ENCODE results near the gene IL16.
"Not testable (repeated sequence)": the region's sequence is repeated elsewhere in the genome, so short reads cannot be mapped to it uniquely, and the experiment has no call there.

Gene IL16

GRCh38 chr15:81346611-81347010 lies 149.9 kb downstream of the IL16 start:
- DNase-seq = no peak
- Histone ChIP-seq H3K4me3 (ENCODE audit: low read depth, low read length) (no peak overlapping the region), H3K36me3 (no peaks in the 10 kb centered on the region), H3K9me3 (no peaks in the 10 kb centered on the region; the same call in 1 of the 2 replicates), H3K4me1 (no peaks in the 10 kb centered on the region), H3K27me3 (0 out of 2 replicates have a peak, but pooled peaks cover 3% of the 10 kb centered on the region)
- TF ChIP-seq CTCF (IDR thresholded peaks at IDR 0.05; ENCODE audit: low read depth, low read length) = no peak

GRCh38 chr15:81347910-81348309 lies 151.2 kb downstream of the IL16 start:
- no peaks in the 10 kb centered on the region for H3K36me3 ChIP-seq
- H3K4me3 ChIP-seq (ENCODE audit: low read depth, low read length) = no peak overlapping the region
- TF ChIP-seq CTCF (IDR thresholded peaks at IDR 0.05; ENCODE audit: low read depth, low read length) = no peak
- no peaks in the 10 kb centered on the region for H3K4me1 ChIP-seq
- H3K27me3 ChIP-seq = no peaks in the 10 kb centered on the region
- H3K9me3 ChIP-seq = no peaks in the 10 kb centered on the region; the same call in 1 of the 2 replicates
- DNase-seq = no peak

- not testable (repeated sequence) for H3K9me3 ChIP-seq; DNase-seq; H3K4me3 ChIP-seq (ENCODE audit: low read depth, low read length); H3K36me3 ChIP-seq; H3K27me3 ChIP-seq; H3K4me1 ChIP-seq
Observed at GRCh38 chr15:81348691-81349090, 152.0 kb downstream of the IL16 start.

- H3K27me3 ChIP-seq = no peaks in the 10 kb centered on the region
- no peaks in the 10 kb centered on the region for H3K4me1 ChIP-seq
- no peak for DNase-seq
- H3K36me3 ChIP-seq = no peaks in the 10 kb centered on the region
- H3K9me3 ChIP-seq = no peaks in the 10 kb centered on the region; the same call in 1 of the 2 replicates
- H3K4me3 ChIP-seq (ENCODE audit: low read depth, low read length) = no peak overlapping the region
- no peak for TF ChIP-seq CTCF (IDR thresholded peaks at IDR 0.05; ENCODE audit: low read depth, low read length)
Observed at GRCh38 chr15:81349271-81349670, 152.6 kb downstream of the IL16 start.

DNA sequence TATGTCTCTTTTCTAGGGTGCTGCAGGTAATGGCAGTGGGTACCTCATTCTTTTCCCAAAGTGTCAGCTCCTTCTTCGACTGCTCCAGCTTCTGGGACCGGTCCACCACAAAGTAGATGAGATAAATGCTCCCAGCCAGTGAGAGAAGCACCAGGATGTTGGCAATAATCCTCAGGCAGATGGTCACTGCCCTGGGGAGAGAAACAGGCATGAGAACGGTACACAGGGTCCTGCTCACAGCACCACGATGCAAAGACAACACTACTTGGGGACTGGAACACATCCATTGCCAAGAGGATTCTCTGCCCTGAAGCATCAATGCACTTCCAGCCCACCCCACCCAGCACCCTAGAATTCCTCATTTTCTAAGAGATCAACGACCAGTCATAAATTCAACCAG lies 155.0 kb downstream of the IL16 start:
- no peak for TF ChIP-seq CTCF (IDR thresholded peaks at IDR 0.05; ENCODE audit: low read depth, low read length)
- H3K36me3 ChIP-seq = no peaks in the 10 kb centered on the region
- no peaks in the 10 kb centered on the region for H3K27me3 ChIP-seq
- no peaks in the 10 kb centered on the region for H3K9me3 ChIP-seq
- H3K4me3 ChIP-seq (ENCODE audit: low read depth, low read length) = no peak overlapping the region
- DNase-seq = no peak
- H3K4me1 ChIP-seq = no peaks in the 10 kb centered on the region

DNA sequence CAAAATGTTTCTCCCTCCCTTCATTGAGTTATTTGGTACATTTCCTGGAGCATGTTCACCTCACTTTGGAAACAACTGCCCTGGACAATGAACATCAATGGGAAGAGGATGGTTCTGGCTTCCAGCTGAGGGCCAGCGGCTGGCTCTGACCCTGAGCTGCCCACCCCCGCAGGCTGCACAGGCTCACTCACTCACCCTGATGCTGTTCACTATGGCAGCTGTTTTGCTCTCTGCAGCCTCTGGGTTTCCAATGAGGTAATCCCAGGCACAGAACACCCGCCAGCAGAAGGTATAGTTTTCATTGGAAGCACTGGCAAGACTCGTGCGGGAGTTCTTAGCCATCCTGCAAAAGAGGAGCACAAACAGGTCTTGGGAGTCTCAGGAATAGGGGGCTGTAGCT lies 159.6 kb downstream of the IL16 start:
- TF ChIP-seq CTCF (IDR thresholded peaks at IDR 0.05; ENCODE audit: low read depth, low read length) = no peak
- no peak overlapping the region for H3K4me3 ChIP-seq (ENCODE audit: low read depth, low read length)
- H3K9me3 ChIP-seq = no peaks in the 10 kb centered on the region
- H3K4me1 ChIP-seq = no peaks in the 10 kb centered on the region
- peaks cover 12% of the 10 kb centered on the region for H3K27me3 ChIP-seq
- no peaks in the 10 kb centered on the region for H3K36me3 ChIP-seq
- no peak for DNase-seq

GRCh38 chr15:81357180-81357686 lies 160.6 kb downstream of the IL16 start:
- no peaks in the 10 kb centered on the region for H3K4me1 ChIP-seq
- no peak overlapping the region for H3K4me3 ChIP-seq (ENCODE audit: low read depth, low read length)
- TF ChIP-seq CTCF (IDR thresholded peaks at IDR 0.05; ENCODE audit: low read depth, low read length) = peak; percentile 12; the same call in 1 of the 2 replicates
- DNase-seq = no peak
- no peaks in the 10 kb centered on the region for H3K9me3 ChIP-seq
- H3K36me3 ChIP-seq = no peaks in the 10 kb centered on the region
- H3K27me3 ChIP-seq = peaks cover 14% of the 10 kb centered on the region
